Adipocyte (in vitro differentiated cells): ENCODE results near the gene KYNU.
A peak's percentile ranks its signal among the peaks of the same experiment; 100 is the strongest.
"Not testable (repeated sequence)": the region's sequence is repeated elsewhere in the genome, so short reads cannot be mapped to it uniquely, and the experiment has no call there.

Source experiments
- DNase-seq: peaks from one replicate; pipeline ENCODE4 v3.0.0-alpha.2; 2015; ENCODE audit warnings: low read depth
- H3K27me3 ChIP-seq: replicated peaks from 2 replicates; pipeline ENCODE4 v1.7.0; 2013; ENCODE audit warnings: mild to moderate bottlenecking, low read length, moderate library complexity; ENCODE audit not compliant: control insufficient read depth, insufficient read depth
- H3K36me3 ChIP-seq: 2 replicates; pipeline ENCODE4 v1.7.0; 2013; ENCODE audit warnings: low read length, mild to moderate bottlenecking, moderate library complexity; ENCODE audit not compliant: control insufficient read depth, insufficient read depth, severe bottlenecking
- H3K4me1 ChIP-seq: 2 replicates; pipeline ENCODE4 v1.7.0; 2013; ENCODE audit warnings: mild to moderate bottlenecking, low read length, moderate library complexity; ENCODE audit not compliant: control insufficient read depth, insufficient read depth
- H3K4me3 ChIP-seq: 2 replicates; pipeline ENCODE4 v1.7.0; 2013; ENCODE audit warnings: mild to moderate bottlenecking, low read length, moderate library complexity
- H3K9ac ChIP-seq: 2 replicates; pipeline ENCODE4 v1.7.0; 2013; ENCODE audit warnings: mild to moderate bottlenecking, low read length, moderate library complexity
- H3K9me3 ChIP-seq: 2 replicates; pipeline ENCODE4 v1.7.0; 2013; ENCODE audit warnings: mild to moderate bottlenecking, low read length, moderate library complexity; ENCODE audit not compliant: control insufficient read depth

The KYNU gene

GRCh38 chr2:142883526-142883925 is 6.1 kb downstream of the KYNU start:
- no peak overlapping the region for H3K4me3 ChIP-seq
- H3K4me1 ChIP-seq: peaks cover 11% of the 10 kb centered on the region
- no peaks in the 10 kb centered on the region for H3K36me3 ChIP-seq
- no peak for DNase-seq
- no peak overlapping the region for H3K9ac ChIP-seq
- H3K27me3 ChIP-seq: no peaks in the 10 kb centered on the region
- H3K9me3 ChIP-seq: no peaks in the 10 kb centered on the region

- H3K4me1 ChIP-seq: peaks cover 4% of the 10 kb centered on the region
- DNase-seq: no peak
- H3K4me3 ChIP-seq: no peak overlapping the region
Measured at GRCh38 chr2:142885543-142885942, 8.1 kb downstream of the KYNU start.

GRCh38 chr2:142892715-142893114 is 15.3 kb downstream of the KYNU start:
- no peak for DNase-seq
- H3K4me1 ChIP-seq: no peaks in the 10 kb centered on the region
- H3K9ac ChIP-seq: no peak overlapping the region

More at GRCh38 chr2:142885543-142885942, 8.1 kb downstream of the KYNU start:
- H3K9ac ChIP-seq: no peak overlapping the region
- no peaks in the 10 kb centered on the region for H3K36me3 ChIP-seq
- no peaks in the 10 kb centered on the region for H3K27me3 ChIP-seq
- H3K9me3 ChIP-seq: no peaks in the 10 kb centered on the region

GRCh38 chr2:142893241-142893640 is 15.8 kb downstream of the KYNU start:
- no peak for DNase-seq
- H3K27me3 ChIP-seq: no peaks in the 10 kb centered on the region

More at GRCh38 chr2:142892715-142893114, 15.3 kb downstream of the KYNU start:
- Histone ChIP-seq H3K36me3 (no peaks in the 10 kb centered on the region), H3K27me3 (no peaks in the 10 kb centered on the region), H3K9me3 (no peaks in the 10 kb centered on the region), H3K4me3 (no peak overlapping the region)

GRCh38 chr2:142897807-142898206 is 20.3 kb downstream of the KYNU start:
- no peaks in the 10 kb centered on the region for H3K36me3 ChIP-seq
- no peaks in the 10 kb centered on the region for H3K27me3 ChIP-seq
- H3K9me3 ChIP-seq: no peaks in the 10 kb centered on the region
- no peak for DNase-seq
- H3K4me1 ChIP-seq: no peaks in the 10 kb centered on the region
- no peak overlapping the region for H3K9ac ChIP-seq
- no peak overlapping the region for H3K4me3 ChIP-seq

More at GRCh38 chr2:142893241-142893640, 15.8 kb downstream of the KYNU start:
- Histone ChIP-seq H3K9ac (no peak overlapping the region), H3K4me1 (no peaks in the 10 kb centered on the region), H3K36me3 (no peaks in the 10 kb centered on the region), H3K4me3 (no peak overlapping the region), H3K9me3 (no peaks in the 10 kb centered on the region)

- H3K36me3 ChIP-seq, H3K4me3 ChIP-seq, H3K9me3 ChIP-seq, H3K9ac ChIP-seq, H3K4me1 ChIP-seq, DNase-seq, H3K27me3 ChIP-seq: not testable (repeated sequence)
Measured at GRCh38 chr2:142900327-142900726, 22.9 kb downstream of the KYNU start.

- Histone ChIP-seq H3K4me1 (no peaks in the 10 kb centered on the region), H3K36me3 (no peaks in the 10 kb centered on the region), H3K27me3 (no peaks in the 10 kb centered on the region), H3K9me3 (no peaks in the 10 kb centered on the region), H3K9ac (no peak overlapping the region), H3K4me3 (no peak overlapping the region)
- no peak for DNase-seq
Measured at GRCh38 chr2:142901780-142902179, 24.3 kb downstream of the KYNU start.

GRCh38 chr2:142903726-142904125 is 26.3 kb downstream of the KYNU start:
- not testable (repeated sequence) for H3K9ac ChIP-seq, H3K27me3 ChIP-seq, H3K9me3 ChIP-seq, H3K4me1 ChIP-seq, H3K4me3 ChIP-seq, DNase-seq, H3K36me3 ChIP-seq

GRCh38 chr2:142907653-142908052 is 30.2 kb downstream of the KYNU start:
- H3K27me3 ChIP-seq: no peaks in the 10 kb centered on the region
- H3K9me3 ChIP-seq: no peaks in the 10 kb centered on the region
- H3K9ac ChIP-seq: no peak overlapping the region
- H3K4me1 ChIP-seq: no peaks in the 10 kb centered on the region
- no peaks in the 10 kb centered on the region for H3K36me3 ChIP-seq
- no peak overlapping the region for H3K4me3 ChIP-seq
- no peak for DNase-seq

GRCh38 chr2:142914507-142915313 is 37.2 kb downstream of the KYNU start:
- H3K4me1 ChIP-seq: no peaks in the 10 kb centered on the region
- no peaks in the 10 kb centered on the region for H3K27me3 ChIP-seq
- H3K4me3 ChIP-seq: no peak overlapping the region
- no peaks in the 10 kb centered on the region for H3K9me3 ChIP-seq
- no peaks in the 10 kb centered on the region for H3K36me3 ChIP-seq
- no peak for DNase-seq
- no peak overlapping the region for H3K9ac ChIP-seq

- Histone ChIP-seq H3K4me1 (no peaks in the 10 kb centered on the region), H3K27me3 (no peaks in the 10 kb centered on the region), H3K9me3 (no peaks in the 10 kb centered on the region), H3K4me3 (no peak overlapping the region), H3K9ac (no peak overlapping the region), H3K36me3 (no peaks in the 10 kb centered on the region)
- peak; percentile 10 for DNase-seq
Measured at GRCh38 chr2:142915502-142915901, 38.0 kb downstream of the KYNU start.

- peak; percentile 52 for DNase-seq
- Histone ChIP-seq H3K9ac (no peak overlapping the region), H3K36me3 (no peaks in the 10 kb centered on the region), H3K4me3 (no peak overlapping the region), H3K4me1 (no peaks in the 10 kb centered on the region), H3K27me3 (no peaks in the 10 kb centered on the region), H3K9me3 (no peaks in the 10 kb centered on the region)
Measured at GRCh38 chr2:142918624-142919023, 41.2 kb downstream of the KYNU start.
